GM19468 (cell line): ENCODE measurements around the gene CLSTN3.
A peak's percentile ranks its signal among the peaks of the same experiment; 100 is the strongest.
"Not testable (repeated sequence)": the region's sequence is repeated elsewhere in the genome, so short reads cannot be mapped to it uniquely, and the experiment has no call there.

ENCODE experiments used
- ATAC-seq: cut with Tn5 transposase; IDR thresholded peaks from one replicate; pipeline ENCODE4 v1.9.1; 2021; ENCODE audit warnings: mild to moderate bottlenecking, moderate library complexity, moderate number of reproducible peaks; ENCODE audit not compliant: unreplicated experiment; ENCODE audit errors: extremely low read depth

CLSTN3 gene

GRCh38 chr12:7178481-7178880 lies 48.3 kb downstream of the CLSTN3 start:
- no peak for ATAC-seq

GRCh38 chr12:7180685-7181084 lies 50.5 kb downstream of the CLSTN3 start:
- ATAC-seq, result no peak

DNA sequence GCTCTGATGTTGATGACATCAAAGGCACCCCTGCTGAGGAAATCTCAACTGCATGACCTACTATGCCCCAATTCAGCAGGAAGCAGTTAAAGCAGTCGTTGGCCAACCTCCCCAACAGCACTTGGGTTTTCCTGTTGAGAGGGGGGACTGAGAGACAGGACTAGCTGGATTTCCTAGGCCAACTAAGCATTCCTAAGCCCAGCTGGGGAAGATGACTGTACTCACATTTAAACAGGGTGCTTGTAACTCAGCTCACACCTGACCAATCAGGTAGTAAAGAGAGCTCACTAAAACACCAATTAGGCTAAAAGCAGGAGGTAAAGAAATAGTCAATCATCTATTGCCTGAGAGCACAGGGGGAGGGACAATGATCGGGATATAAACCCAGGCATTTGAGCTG lies 55.9 kb downstream of the CLSTN3 start:
- ATAC-seq, result not testable (repeated sequence)

- ATAC-seq, result no peak
Measured at GRCh38 chr12:7188562-7189397, 58.6 kb downstream of the CLSTN3 start.

DNA sequence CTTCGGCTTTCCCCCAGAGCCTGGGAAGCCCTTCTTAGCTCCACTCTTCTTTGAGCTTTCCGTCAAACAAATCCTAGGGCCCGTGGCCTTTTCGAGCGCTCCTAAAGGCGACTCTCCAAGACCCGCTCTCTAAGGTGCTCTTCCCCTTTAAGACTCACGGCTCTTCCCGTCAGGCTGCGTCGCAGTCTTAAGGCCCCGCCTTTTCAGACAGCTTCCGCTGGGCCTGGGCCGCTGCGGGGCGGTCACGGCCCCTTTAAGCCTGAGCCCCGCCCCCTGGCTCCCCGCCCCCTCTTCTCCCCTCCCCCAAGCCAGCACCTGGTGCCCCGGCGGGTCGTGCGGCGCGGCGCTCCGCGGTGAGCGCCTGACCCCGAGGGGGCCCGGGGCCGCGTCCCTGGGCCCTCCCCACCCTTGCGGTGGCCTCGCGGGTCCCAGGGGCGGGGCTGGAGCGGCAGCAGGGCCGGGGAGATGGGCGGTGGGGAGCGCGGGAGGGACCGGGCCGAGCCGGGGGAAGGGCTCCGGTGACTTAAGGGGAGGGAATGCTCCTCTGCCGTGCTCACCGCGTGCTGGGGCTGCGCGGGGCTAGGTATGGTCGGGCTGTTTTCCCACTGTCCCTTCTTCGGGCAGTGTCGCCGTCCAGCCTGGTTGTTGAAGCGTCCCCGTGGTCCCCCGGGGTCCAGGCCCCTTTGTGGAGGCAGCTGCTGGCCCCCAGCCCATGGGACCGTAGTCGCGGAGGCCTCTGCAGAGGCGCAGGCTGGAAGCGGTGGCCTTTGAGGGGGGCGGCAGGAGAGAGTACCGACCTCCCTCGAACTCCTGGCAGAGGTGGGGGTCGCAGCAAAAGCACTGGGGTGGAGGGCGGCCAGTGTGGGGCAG lies 59.5 kb downstream of the CLSTN3 start, which contains the start of gene PEX5:
Gene PEX5, plus strand, starts transcription at position 289 of the 870 bp plus-strand sequence. CDS start 692 bp downstream, outside the sequence.
- ATAC-seq, result peak; percentile 95

DNA sequence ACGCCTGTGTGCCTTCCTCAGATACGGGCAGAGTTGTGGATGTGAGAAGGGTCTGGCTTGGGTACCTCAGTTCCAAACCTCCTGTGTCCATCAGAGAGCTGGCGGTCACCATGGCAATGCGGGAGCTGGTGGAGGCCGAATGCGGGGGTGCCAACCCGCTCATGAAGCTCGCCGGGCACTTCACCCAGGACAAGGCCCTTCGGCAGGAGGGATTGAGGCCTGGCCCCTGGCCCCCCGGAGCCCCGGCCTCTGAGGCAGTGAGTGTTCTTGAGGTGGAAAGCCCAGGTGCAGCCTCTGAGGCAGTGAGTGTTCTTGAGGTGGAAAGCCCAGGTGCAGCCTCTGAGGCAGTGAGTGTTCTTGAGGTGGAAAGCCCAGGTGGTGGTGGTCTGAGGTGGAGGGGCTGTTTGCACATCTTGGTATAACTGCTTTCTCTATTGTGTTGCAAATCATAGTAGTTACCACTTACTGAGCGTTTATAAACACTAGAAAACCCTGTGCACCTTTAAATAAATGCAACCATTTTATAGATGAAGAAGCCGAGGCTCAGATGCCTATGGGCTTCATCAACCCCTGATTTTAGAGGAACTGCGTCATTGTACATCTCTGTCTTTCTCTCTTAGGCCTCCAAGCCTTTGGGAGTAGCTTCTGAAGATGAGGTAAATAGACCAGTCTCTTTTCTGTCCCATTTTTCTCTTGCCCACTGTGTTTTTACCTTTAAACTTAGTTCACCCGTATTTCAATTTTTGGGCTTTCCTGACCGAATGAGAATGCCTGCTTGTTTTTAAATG lies 60.3 kb downstream of the CLSTN3 start:
- no peak for ATAC-seq

GRCh38 chr12:7193674-7194073 lies 63.5 kb downstream of the CLSTN3 start:
- no peak for ATAC-seq

- ATAC-seq, result no peak
Measured at GRCh38 chr12:7197841-7198240, 67.7 kb downstream of the CLSTN3 start.

- ATAC-seq, result no peak
Measured at GRCh38 chr12:7203109-7203508, 72.9 kb downstream of the CLSTN3 start.

GRCh38 chr12:7205091-7205490 lies 74.9 kb downstream of the CLSTN3 start:
- no peak for ATAC-seq

DNA sequence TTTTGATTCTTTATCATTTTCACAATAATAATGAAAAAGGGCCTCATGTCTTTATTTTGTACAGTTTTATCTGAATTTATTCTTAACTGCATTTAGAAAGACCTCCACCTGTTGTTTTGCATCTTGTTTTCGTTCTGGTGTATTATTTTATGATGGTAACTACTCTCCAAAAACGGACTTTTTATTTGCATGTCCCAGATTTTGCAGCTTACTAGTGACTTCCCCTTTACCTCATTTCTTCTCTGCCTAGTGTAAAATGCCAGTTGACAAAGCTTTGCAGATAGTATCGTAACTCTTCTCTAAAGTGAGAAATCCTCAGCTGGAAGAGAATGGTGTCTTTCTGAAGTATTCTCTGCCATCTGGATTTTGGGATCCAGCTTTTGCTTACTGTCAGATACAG lies 76.5 kb downstream of the CLSTN3 start:
- no peak for ATAC-seq

DNA sequence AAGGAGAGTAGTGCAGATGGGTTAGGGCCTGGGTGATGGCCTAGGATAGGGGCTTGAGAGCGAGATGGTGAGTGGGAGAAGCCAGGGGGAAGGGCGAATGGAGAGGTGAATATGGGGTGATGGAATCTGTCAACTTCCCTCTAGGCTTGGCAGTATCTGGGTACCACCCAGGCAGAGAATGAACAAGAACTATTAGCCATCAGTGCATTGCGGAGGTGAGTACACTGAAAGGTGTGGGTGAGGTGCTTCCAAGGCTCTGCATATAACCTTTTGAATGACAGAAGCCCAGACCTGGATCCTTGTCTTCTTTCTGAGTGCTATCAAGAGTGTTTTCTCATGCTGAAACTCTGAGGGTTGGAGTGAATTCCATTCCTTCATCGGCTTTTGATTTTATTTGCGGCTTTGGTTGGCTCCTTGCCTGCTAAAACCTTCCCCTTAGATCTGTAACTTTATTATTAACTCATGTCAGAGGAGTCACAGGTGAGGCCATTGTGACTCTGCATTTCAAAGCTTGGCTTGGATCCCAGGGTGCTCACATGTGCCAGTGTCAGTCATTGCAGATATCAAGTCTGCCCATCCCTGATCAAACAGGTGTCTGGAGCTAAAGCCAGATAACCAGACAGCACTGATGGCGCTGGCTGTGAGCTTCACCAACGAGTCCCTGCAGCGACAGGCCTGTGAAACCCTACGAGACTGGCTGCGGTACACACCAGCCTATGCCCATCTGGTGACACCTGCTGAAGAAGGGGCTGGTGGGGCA lies 77.9 kb downstream of the CLSTN3 start:
- ATAC-seq, result no peak
